HCT116 (cell line): Measurements from ENCODE around the gene CBFA2T3. TPM values are rescaled to one million over a fixed set of nuclear protein-coding genes. Genes with fewer than 3 reads are reported as not detected.

Experiments used
- ATAC-seq: fragments of 200-7000 bp; cut with Tn5 transposase; 2 replicates; pipeline ENCODE4 v1.9.1; 2020; ENCODE audit warnings: mild to moderate bottlenecking, moderate library complexity
- BruUV-seq: library from RNA; stranded (reverse); fragments of 400-500 nt; replicated peaks from 2 replicates; lab custom pipeline; 2021; lab: Mats Ljungman, UMichigan
- CTCF ChIA-PET: fragments of 300-600 bp; sonication (Branson Sonifier 250); formaldehyde crosslinking; loops from one replicate; lab custom pipeline; 2021; ENCODE audit warnings: antibody characterized with exemption; lab: Charles Lee
- POLR2A ChIA-PET: fragments of 300-600, 350-600 bp; sonication (Branson Sonifier 250); formaldehyde crosslinking; loops from one replicate; lab custom pipeline; 2021; ENCODE audit warnings: antibody characterized with exemption; lab: Charles Lee
- RAD21 ChIA-PET, 2 experiments: fragments of 300-600 bp; sonication (Branson Sonifier 250); formaldehyde crosslinking; loops; one replicate each; lab custom pipeline; 2023; ENCODE audit warnings: low total read pairs in 2 of 2; ENCODE audit not compliant: uncharacterized antibody in 2 of 2, unreplicated experiment in 2 of 2, low non-redundant PET in 1 of 2; lab: Charles Lee
- DNase-seq: peaks from one replicate; pipeline ENCODE4 v3.0.0-alpha.2; 2010; ENCODE audit warnings: low read depth, low spot score
- H2AFZ ChIP-seq: fragments of 200-600 bp; shearing (Covaris generic), sonication (generic); 2 replicates; pipeline ENCODE4 v1.6.1; 2017; ENCODE audit warnings: low read depth, mixed run types, mixed read lengths, antibody characterized with exemption, low read length; ENCODE audit not compliant: poor library complexity, severe bottlenecking
- H3K27ac ChIP-seq: 2 replicates; pipeline ENCODE4 v1.5.1; 2012; ENCODE audit warnings: low read depth, low read length
- H3K27me3 ChIP-seq: fragments of 200-600 bp; sonication (generic); 2 replicates; pipeline ENCODE4 v1.6.1; 2016; ENCODE audit warnings: mixed run types, low read length, mixed read lengths; ENCODE audit not compliant: insufficient read depth
- H3K36me3 ChIP-seq, 2 experiments: fragments of 200-500 bp in 1 of 2; fragments of 200-600 bp in 1 of 2; sonication (Bioruptor generic) in 1 of 2; sonication (generic) in 1 of 2; 2 replicates each; pipeline versions ENCODE4 v1.5.1 to v1.6.1; 2014 to 2016; ENCODE audit warnings: low read length in 2 of 2, inconsistent platforms in 1 of 2, mixed read lengths in 1 of 2, mixed run types in 1 of 2; ENCODE audit not compliant: insufficient read depth in 2 of 2, control insufficient read depth in 1 of 2
- H3K4me1 ChIP-seq, 2 experiments: fragments of 200-600 bp in 1 of 2; sonication (generic) in 1 of 2; 2 replicates each; pipeline versions ENCODE4 v1.5.1 to v1.6.1; 2012 to 2017; ENCODE audit warnings: low read length in 2 of 2, inconsistent platforms in 1 of 2, mild to moderate bottlenecking in 1 of 2, mixed read lengths in 1 of 2, mixed run types in 1 of 2, moderate library complexity in 1 of 2; ENCODE audit not compliant: insufficient read depth in 2 of 2, control insufficient read depth in 1 of 2
- H3K4me2 ChIP-seq: fragments of 200-600 bp; sonication (generic); 2 replicates; pipeline ENCODE4 v1.6.1; 2017; ENCODE audit warnings: mixed run types, low read length, mixed read lengths
- H3K4me3 ChIP-seq, 2 experiments: fragments of 200-600 bp in 1 of 2; sonication (generic) in 1 of 2; replicated peaks in 1 of 2; 2 replicates each; pipeline ENCODE4 v1.5.1; 2011 to 2016; ENCODE audit warnings: low read length in 2 of 2, control low read depth in 1 of 2, low read depth in 1 of 2, mild to moderate bottlenecking in 1 of 2, mixed read lengths in 1 of 2, mixed run types in 1 of 2
- H3K79me2 ChIP-seq: fragments of 200-600 bp; sonication (generic); 2 replicates; pipeline ENCODE4 v1.6.1; 2017; ENCODE audit warnings: mild to moderate bottlenecking, mixed run types, low read length, moderate library complexity, mixed read lengths; ENCODE audit not compliant: insufficient read depth
- H3K9ac ChIP-seq: fragments of 200-600 bp; sonication (generic); 2 replicates; pipeline ENCODE4 v1.6.1; 2016; ENCODE audit warnings: low read length, mixed read lengths
- H3K9me2 ChIP-seq: fragments of 200-600 bp; sonication (generic), shearing (Covaris generic); 2 replicates; pipeline ENCODE4 v1.6.1; 2017; ENCODE audit warnings: mixed run types, mild to moderate bottlenecking, moderate library complexity; ENCODE audit not compliant: insufficient read depth
- H3K9me3 ChIP-seq, 2 experiments: fragments of 200-500 bp in 1 of 2; fragments of 200-600 bp in 1 of 2; sonication (Bioruptor generic) in 1 of 2; sonication (generic) in 1 of 2; 2 replicates each; pipeline ENCODE4 v1.6.1; 2014 to 2017; ENCODE audit warnings: low read length in 2 of 2, mixed read lengths in 2 of 2, inconsistent platforms in 1 of 2, low read depth in 1 of 2, mild to moderate bottlenecking in 1 of 2, mixed run types in 1 of 2, moderate library complexity in 1 of 2; ENCODE audit not compliant: control insufficient read depth in 1 of 2, insufficient read depth in 1 of 2
- H4K20me1 ChIP-seq: fragments of 200-600 bp; sonication (generic), shearing (Covaris generic); 2 replicates; pipeline ENCODE4 v1.6.1; 2017; ENCODE audit warnings: mixed run types, mild to moderate bottlenecking, moderate library complexity; ENCODE audit not compliant: insufficient read depth
- CBX3 ChIP-seq: IDR thresholded peaks from 2 replicates; pipeline ENCODE4 v1.6.1; 2012; ENCODE audit warnings: low read depth
- CEBPB ChIP-seq: IDR thresholded peaks from 2 replicates; pipeline ENCODE4 v1.6.1; 2012; ENCODE audit warnings: low read depth
- FOSL1 ChIP-seq: IDR thresholded peaks from 2 replicates; pipeline ENCODE4 v1.6.1; 2012; ENCODE audit warnings: low read depth
- JUND ChIP-seq: IDR thresholded peaks from 2 replicates; pipeline ENCODE4 v1.6.1; 2012
- MAX ChIP-seq: IDR thresholded peaks from 2 replicates; pipeline ENCODE4 v1.6.1; 2012
- RAD21 ChIP-seq: IDR thresholded peaks from 2 replicates; pipeline ENCODE4 v1.6.1; 2012; ENCODE audit warnings: low read depth, mild to moderate bottlenecking
- SP1 ChIP-seq: IDR thresholded peaks from 2 replicates; pipeline ENCODE4 v1.6.1; 2012; ENCODE audit warnings: low read depth
- TCF7L2 ChIP-seq: IDR thresholded peaks from 2 replicates; pipeline ENCODE4 v1.7.0; 2011; ENCODE audit warnings: borderline replicate concordance, inconsistent platforms; ENCODE audit not compliant: insufficient read depth, insufficient read length; ENCODE audit errors: extremely low read depth
- YY1 ChIP-seq: IDR thresholded peaks from 2 replicates; pipeline ENCODE4 v1.6.1; 2011; ENCODE audit warnings: low read length, low read depth, moderate library complexity, mild to moderate bottlenecking; ENCODE audit not compliant: insufficient replicate concordance; ENCODE audit errors: extremely low read depth
- intact Hi-C: fragments of 100-400 bp; cut with micrococcal nuclease; formaldehyde crosslinking; loops from 2 replicates; pipeline ENCODE4 v1.10.0; 2022
- total RNA-seq: library from RNA; stranded (reverse); gene quantifications from one replicate; pipeline ENCODE4 v1.2.1, GENCODE V29; 2021; ENCODE audit not compliant: unreplicated experiment

The CBFA2T3 gene
- total RNA-seq, 1 experiment from 2014 or later: 19.1 TPM

DNA sequence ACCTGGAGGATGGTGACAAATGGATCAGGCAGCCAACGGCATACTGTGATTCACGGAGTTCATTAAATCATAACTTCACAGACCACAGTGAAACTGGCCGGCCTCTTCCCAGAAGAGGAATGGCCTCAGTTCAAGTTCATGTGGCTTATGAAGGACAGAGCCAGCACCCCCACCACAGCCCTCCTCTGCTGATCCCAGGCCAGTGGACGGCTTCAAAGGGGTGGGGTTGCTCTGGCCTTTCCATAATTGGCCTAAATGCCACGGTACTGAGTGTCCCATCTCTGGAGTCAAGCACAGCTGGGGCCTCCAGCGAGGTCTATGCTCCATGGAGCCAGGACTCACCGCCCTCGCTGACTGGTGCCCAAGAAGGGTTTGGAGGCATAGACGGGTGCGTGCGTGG lies 141.6 kb downstream of the CBFA2T3 start:
- no peak overlapping the region for H3K9ac ChIP-seq
- no peaks in the 10 kb centered on the region for H4K20me1 ChIP-seq
- peaks cover 0 to 4% of the 10 kb centered on the region in 2 experiments; a peak in 1 of 4 replicates for H3K4me1 ChIP-seq
- ChIA-PET POLR2A (no interaction called here), CTCF (no interaction called here), RAD21 (no interaction called here)
- H2AFZ ChIP-seq: no peak overlapping the region
- H3K4me2 ChIP-seq: no peak overlapping the region
- ATAC-seq: no peak
- H3K36me3 ChIP-seq: no peaks in the 10 kb centered on the region
- H3K79me2 ChIP-seq: no peaks in the 10 kb centered on the region
- H3K27ac ChIP-seq: no peak overlapping the region
- no peaks in the 10 kb centered on the region for H3K27me3 ChIP-seq
- intact Hi-C loops: no loop called here
- H3K9me2 ChIP-seq: no peaks in the 10 kb centered on the region
- no peaks in the 10 kb centered on the region for H3K9me3 ChIP-seq
- H3K4me3 ChIP-seq: no peak overlapping the region
- BruUV-seq: no TSS peak
- DNase-seq: no peak
- TF ChIP-seq CEBPB (no peak), CBX3 (no peak), TCF7L2 (no peak), RAD21 (no peak), SP1 (no peak), MAX (no peak)

GRCh38 chr16:88834670-88835069 lies 142.3 kb downstream of the CBFA2T3 start:
- Histone ChIP-seq H3K27ac (no peak overlapping the region), H3K9me3 (no peaks in the 10 kb centered on the region), H3K4me1 (peaks cover 0 to 4% of the 10 kb centered on the region in 2 experiments; a peak in 1 of 4 replicates), H2AFZ (no peak overlapping the region), H3K27me3 (no peaks in the 10 kb centered on the region), H3K79me2 (no peaks in the 10 kb centered on the region), H4K20me1 (no peaks in the 10 kb centered on the region), H3K9me2 (no peaks in the 10 kb centered on the region), H3K4me2 (no peak overlapping the region), H3K4me3 (no peak overlapping the region), H3K36me3 (no peaks in the 10 kb centered on the region), H3K9ac (no peak overlapping the region)
- ChIA-PET RAD21 (no interaction called here), CTCF (no interaction called here), POLR2A (no interaction called here)
- intact Hi-C loops: no loop called here
- no peak for ATAC-seq
- TF ChIP-seq RAD21: no peak
- no peak for TF ChIP-seq SP1
- no peak for TF ChIP-seq FOSL1
- TF ChIP-seq CEBPB: no peak
- no peak for TF ChIP-seq JUND
- TF ChIP-seq CBX3: no peak
- TF ChIP-seq YY1: no peak
- no TSS peak for BruUV-seq
- DNase-seq: no peak
